Neural cell (in vitro differentiated cells): ENCODE measurements around the gene RAX. TPM values are rescaled to one million over a fixed set of nuclear protein-coding genes. Genes with fewer than 3 reads are reported as not detected.

ENCODE experiments used
- H2AFZ ChIP-seq: fragments of 200-600, 300-800 bp; sonication (generic), shearing (Covaris generic); 2 replicates; pipeline ENCODE4 v1.6.0; 2014; ENCODE audit warnings: low read depth, mild to moderate bottlenecking, antibody characterized with exemption, low read length, moderate library complexity
- H3F3A ChIP-seq: fragments of 200-600 bp; shearing (Covaris generic); 2 replicates; pipeline ENCODE4 v1.6.1; 2016; ENCODE audit warnings: mild to moderate bottlenecking, moderate library complexity, mixed read lengths, antibody characterized with exemption, low read length; ENCODE audit not compliant: insufficient read depth, poor library complexity, severe bottlenecking
- H3K27ac ChIP-seq: fragments of 200-600, 300-800 bp; sonication (generic), shearing (Covaris generic); 2 replicates; pipeline ENCODE4 v1.5.1; 2014; ENCODE audit warnings: mild to moderate bottlenecking, low read length, moderate library complexity
- H3K27me3 ChIP-seq: fragments of 300-800, 200-600 bp; sonication (generic), shearing (Covaris generic); 2 replicates; pipeline ENCODE4 v1.6.0; 2014; ENCODE audit warnings: mild to moderate bottlenecking, low read depth, low read length, moderate library complexity; ENCODE audit not compliant: insufficient read depth
- H3K36me3 ChIP-seq: fragments of 300-800, 200-600 bp; sonication (generic), shearing (Covaris generic); 2 replicates; pipeline ENCODE4 v1.5.1; 2014; ENCODE audit warnings: mild to moderate bottlenecking, antibody characterized with exemption, low read length, moderate library complexity; ENCODE audit not compliant: insufficient read depth
- H3K4me2 ChIP-seq: fragments of 300-800, 200-600 bp; sonication (generic), shearing (Covaris generic); 2 replicates; pipeline ENCODE4 v1.6.0; 2014; ENCODE audit warnings: mild to moderate bottlenecking, low read length
- H3K4me3 ChIP-seq: fragments of 300-800, 200-600 bp; sonication (generic), shearing (Covaris generic); 2 replicates; pipeline ENCODE4 v1.5.1; 2014; ENCODE audit warnings: mild to moderate bottlenecking, low read length, moderate library complexity
- H3K79me2 ChIP-seq: fragments of 200-600 bp; shearing (Covaris generic); replicated peaks from 2 replicates; pipeline ENCODE4 v1.6.0; 2014; ENCODE audit warnings: mild to moderate bottlenecking, low read length, moderate library complexity; ENCODE audit not compliant: insufficient read depth
- H3K9ac ChIP-seq: fragments of 300-800, 200-600 bp; sonication (generic), shearing (Covaris generic); 2 replicates; pipeline ENCODE4 v1.6.1; 2016; ENCODE audit warnings: mild to moderate bottlenecking, low read length, mixed read lengths
- H3K9me2 ChIP-seq: fragments of 200-600 bp; shearing (Covaris generic); 2 replicates; pipeline ENCODE4 v1.6.1; 2016; ENCODE audit warnings: mild to moderate bottlenecking, low read length, mixed read lengths; ENCODE audit not compliant: insufficient read depth
- H3K9me3 ChIP-seq: fragments of 200-600, 300-800 bp; sonication (generic), shearing (Covaris generic); 2 replicates; pipeline ENCODE4 v1.6.1; 2016; ENCODE audit warnings: mild to moderate bottlenecking, mixed run types, low read length, moderate library complexity, mixed read lengths
- H4K20me1 ChIP-seq: fragments of 200-600 bp; shearing (Covaris generic); 2 replicates; pipeline ENCODE4 v1.6.1; 2016; ENCODE audit warnings: mild to moderate bottlenecking, mixed run types; ENCODE audit not compliant: insufficient read depth
- EP300 ChIP-seq: fragments of 450-650 bp; conservative IDR thresholded peaks from 2 replicates; pipeline ENCODE4 v1.6.1; 2014; ENCODE audit warnings: antibody characterized with exemption, mild to moderate bottlenecking, moderate library complexity; ENCODE audit not compliant: poor library complexity, severe bottlenecking
- EZH2 ChIP-seq: fragments of 200-600, 300-800 bp; shearing (Covaris generic), sonication (generic); IDR thresholded peaks from 2 replicates; pipeline ENCODE4 v1.6.1; 2014; ENCODE audit warnings: antibody characterized with exemption, low read length, borderline replicate concordance, mild to moderate bottlenecking; ENCODE audit not compliant: insufficient read depth, poor library complexity, severe bottlenecking
- MXI1 ChIP-seq: fragments of 450-650 bp; conservative IDR thresholded peaks from 2 replicates; pipeline ENCODE4 v1.6.1; 2014; ENCODE audit warnings: antibody characterized with exemption, mild to moderate bottlenecking; ENCODE audit not compliant: poor library complexity, severe bottlenecking
- POLR2AphosphoS5 ChIP-seq: IDR thresholded peaks from 2 replicates; pipeline ENCODE4 v1.6.1; 2012
- RAD21 ChIP-seq: fragments of 450-650 bp; conservative IDR thresholded peaks from 2 replicates; pipeline ENCODE4 v1.6.1; 2014; ENCODE audit warnings: antibody characterized with exemption, mild to moderate bottlenecking, moderate library complexity
- SMC3 ChIP-seq: fragments of 450-650 bp; conservative IDR thresholded peaks from 2 replicates; pipeline ENCODE4 v1.6.1; 2014; ENCODE audit warnings: antibody characterized with exemption, mild to moderate bottlenecking, moderate library complexity; ENCODE audit not compliant: poor library complexity
- TAF1 ChIP-seq: IDR thresholded peaks from 2 replicates; pipeline ENCODE4 v1.6.1; 2012; ENCODE audit warnings: low read depth
- polyA plus RNA-seq: library from polyadenylated mRNA; depleted of rRNA; stranded (reverse); fragments of >200 nt; gene quantifications from 2 replicates; pipeline ENCODE4 v1.2.3, GENCODE V29; 2014
- TF ChIP-seq, protein P1 (sequence below): fragments of 450-650 bp; IDR thresholded peaks from 2 replicates; pipeline ENCODE4 v1.5.1; 2014; ENCODE audit warnings: antibody characterized with exemption, mild to moderate bottlenecking, moderate library complexity; ENCODE audit not compliant: poor library complexity, severe bottlenecking
- TF ChIP-seq, protein P2 (sequence below): IDR thresholded peaks from 2 replicates; pipeline ENCODE4 v1.6.1; 2012; ENCODE audit warnings: borderline replicate concordance

Gene RAX
- polyA plus RNA-seq, 1 donor from 2014 or later = not detected

DNA sequence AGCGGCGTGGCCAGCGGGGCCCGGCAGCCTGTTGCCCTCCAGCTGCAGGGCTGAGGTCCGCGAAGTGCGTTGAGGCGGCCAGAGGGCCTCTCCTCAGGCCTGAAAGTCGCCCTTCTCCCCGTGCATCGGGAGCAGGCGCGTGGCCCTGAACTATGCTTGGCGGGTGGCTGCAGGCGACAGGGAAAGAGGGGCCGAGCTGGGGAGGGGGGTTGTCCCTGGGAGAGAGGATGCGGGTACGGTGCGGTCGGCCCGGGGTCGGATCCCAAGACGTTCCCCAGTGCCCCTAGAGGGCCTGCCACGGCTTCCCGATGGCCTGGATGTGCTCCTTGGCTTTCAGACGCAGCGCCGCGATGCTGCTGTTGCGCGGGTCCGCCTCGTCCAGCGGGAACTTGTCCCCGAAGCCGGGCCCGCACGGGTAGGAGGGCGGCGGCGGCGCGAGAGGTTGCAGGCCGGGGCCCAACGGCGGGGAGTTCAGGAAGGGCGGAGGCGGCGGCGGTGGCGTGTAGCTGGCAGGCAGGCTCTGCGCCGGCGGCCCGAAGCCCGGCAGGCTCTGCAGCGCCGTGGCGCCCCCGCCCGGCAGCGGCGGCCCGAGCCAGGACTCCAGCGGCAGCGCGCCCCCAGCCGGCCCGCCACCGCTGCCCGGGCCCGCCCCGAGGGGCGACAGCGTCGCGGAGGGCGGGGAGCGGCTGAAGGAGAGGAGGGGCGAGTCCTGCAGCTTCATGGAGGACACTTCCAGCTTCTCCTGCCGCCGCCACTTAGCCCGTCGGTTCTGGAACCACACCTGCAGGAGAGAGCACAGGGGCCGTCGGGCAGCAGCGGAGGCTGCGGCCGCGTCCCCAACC is 4.3 kb downstream of the RAX start:
- Histone ChIP-seq H3K4me2 (no peak overlapping the region), H4K20me1 (no peaks in the 10 kb centered on the region)
- TF ChIP-seq, protein P1, sequence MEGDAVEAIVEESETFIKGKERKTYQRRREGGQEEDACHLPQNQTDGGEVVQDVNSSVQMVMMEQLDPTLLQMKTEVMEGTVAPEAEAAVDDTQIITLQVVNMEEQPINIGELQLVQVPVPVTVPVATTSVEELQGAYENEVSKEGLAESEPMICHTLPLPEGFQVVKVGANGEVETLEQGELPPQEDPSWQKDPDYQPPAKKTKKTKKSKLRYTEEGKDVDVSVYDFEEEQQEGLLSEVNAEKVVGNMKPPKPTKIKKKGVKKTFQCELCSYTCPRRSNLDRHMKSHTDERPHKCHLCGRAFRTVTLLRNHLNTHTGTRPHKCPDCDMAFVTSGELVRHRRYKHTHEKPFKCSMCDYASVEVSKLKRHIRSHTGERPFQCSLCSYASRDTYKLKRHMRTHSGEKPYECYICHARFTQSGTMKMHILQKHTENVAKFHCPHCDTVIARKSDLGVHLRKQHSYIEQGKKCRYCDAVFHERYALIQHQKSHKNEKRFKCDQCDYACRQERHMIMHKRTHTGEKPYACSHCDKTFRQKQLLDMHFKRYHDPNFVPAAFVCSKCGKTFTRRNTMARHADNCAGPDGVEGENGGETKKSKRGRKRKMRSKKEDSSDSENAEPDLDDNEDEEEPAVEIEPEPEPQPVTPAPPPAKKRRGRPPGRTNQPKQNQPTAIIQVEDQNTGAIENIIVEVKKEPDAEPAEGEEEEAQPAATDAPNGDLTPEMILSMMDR = no peak
- TF ChIP-seq MXI1 (no peak), EP300 (no peak), TAF1 (no peak), RAD21 (no peak), SMC3 (no peak), POLR2AphosphoS5 (no peak), EZH2 (no peak)
- TF ChIP-seq, protein P2, sequence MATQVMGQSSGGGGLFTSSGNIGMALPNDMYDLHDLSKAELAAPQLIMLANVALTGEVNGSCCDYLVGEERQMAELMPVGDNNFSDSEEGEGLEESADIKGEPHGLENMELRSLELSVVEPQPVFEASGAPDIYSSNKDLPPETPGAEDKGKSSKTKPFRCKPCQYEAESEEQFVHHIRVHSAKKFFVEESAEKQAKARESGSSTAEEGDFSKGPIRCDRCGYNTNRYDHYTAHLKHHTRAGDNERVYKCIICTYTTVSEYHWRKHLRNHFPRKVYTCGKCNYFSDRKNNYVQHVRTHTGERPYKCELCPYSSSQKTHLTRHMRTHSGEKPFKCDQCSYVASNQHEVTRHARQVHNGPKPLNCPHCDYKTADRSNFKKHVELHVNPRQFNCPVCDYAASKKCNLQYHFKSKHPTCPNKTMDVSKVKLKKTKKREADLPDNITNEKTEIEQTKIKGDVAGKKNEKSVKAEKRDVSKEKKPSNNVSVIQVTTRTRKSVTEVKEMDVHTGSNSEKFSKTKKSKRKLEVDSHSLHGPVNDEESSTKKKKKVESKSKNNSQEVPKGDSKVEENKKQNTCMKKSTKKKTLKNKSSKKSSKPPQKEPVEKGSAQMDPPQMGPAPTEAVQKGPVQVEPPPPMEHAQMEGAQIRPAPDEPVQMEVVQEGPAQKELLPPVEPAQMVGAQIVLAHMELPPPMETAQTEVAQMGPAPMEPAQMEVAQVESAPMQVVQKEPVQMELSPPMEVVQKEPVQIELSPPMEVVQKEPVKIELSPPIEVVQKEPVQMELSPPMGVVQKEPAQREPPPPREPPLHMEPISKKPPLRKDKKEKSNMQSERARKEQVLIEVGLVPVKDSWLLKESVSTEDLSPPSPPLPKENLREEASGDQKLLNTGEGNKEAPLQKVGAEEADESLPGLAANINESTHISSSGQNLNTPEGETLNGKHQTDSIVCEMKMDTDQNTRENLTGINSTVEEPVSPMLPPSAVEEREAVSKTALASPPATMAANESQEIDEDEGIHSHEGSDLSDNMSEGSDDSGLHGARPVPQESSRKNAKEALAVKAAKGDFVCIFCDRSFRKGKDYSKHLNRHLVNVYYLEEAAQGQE = no peak

DNA sequence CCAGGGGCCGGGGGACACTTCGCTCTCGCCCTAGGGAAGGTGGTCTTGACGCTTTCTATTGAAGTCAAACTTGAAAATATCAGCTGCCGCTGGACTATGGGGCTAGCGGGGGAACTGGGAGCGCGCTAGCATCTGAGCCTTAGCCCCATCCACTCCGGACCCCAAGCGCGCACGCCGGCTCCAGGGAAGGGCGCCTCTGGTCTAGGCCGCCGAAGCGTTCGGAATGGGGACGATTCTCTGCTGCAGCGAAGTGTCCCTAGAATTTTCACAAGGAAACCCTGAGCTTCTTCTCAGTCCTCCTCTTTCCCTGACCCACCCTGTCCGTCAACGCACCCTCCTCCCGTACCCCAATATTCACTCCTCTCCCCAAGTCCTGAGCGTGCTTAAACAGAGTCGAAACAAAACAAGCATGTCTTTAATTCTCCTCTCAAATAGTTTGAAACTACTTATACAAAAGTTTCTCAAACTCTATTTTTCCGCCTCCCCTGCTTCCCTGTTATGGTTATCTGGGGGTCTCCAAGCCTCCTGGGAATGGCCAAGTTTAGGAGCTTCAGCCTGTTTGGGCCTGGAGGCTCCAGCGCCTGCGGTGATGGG is 5.0 kb downstream of the RAX start:
- Histone ChIP-seq H3F3A (no peaks in the 10 kb centered on the region), H3K4me2 (no peak overlapping the region), H4K20me1 (no peaks in the 10 kb centered on the region), H3K27me3 (peaks cover 98% of the 10 kb centered on the region), H3K27ac (no peak overlapping the region), H3K9me2 (no peaks in the 10 kb centered on the region), H3K36me3 (no peaks in the 10 kb centered on the region), H3K9me3 (peaks cover 15% of the 10 kb centered on the region), H3K79me2 (no peaks in the 10 kb centered on the region), H2AFZ (no peak overlapping the region), H3K9ac (no peak overlapping the region), H3K4me3 (no peak overlapping the region)
- TF ChIP-seq, protein P2 = no peak
- TF ChIP-seq SMC3 (no peak), EZH2 (no peak), EP300 (no peak), RAD21 (no peak), TAF1 (no peak), POLR2AphosphoS5 (no peak), MXI1 (no peak)
- TF ChIP-seq, protein P1 = no peak

More for the DNA sequence above, 4.3 kb downstream of the RAX start:
- peaks cover 98% of the 10 kb centered on the region for H3K27me3 ChIP-seq
- no peaks in the 10 kb centered on the region for H3K9me2 ChIP-seq
- no peaks in the 10 kb centered on the region for H3F3A ChIP-seq
- H3K27ac ChIP-seq = no peak overlapping the region
- no peak overlapping the region for H3K4me3 ChIP-seq
- no peak overlapping the region for H2AFZ ChIP-seq
- H3K79me2 ChIP-seq = no peaks in the 10 kb centered on the region
- no peak overlapping the region for H3K9ac ChIP-seq
- peaks cover 15% of the 10 kb centered on the region for H3K9me3 ChIP-seq
- H3K36me3 ChIP-seq = no peaks in the 10 kb centered on the region
